DND-41 (cell line): ENCODE results near the gene RPL41.

Experiments
- ATAC-seq: fragments of 200-7000 bp; cut with Tn5 transposase; 3 replicates; pipeline ENCODE4 v1.9.1; 2021; ENCODE audit warnings: low read depth; ENCODE audit not compliant: insufficient read depth
- DNase-seq: peaks from one replicate; pipeline ENCODE4 v3.0.0-alpha.2; 2020
- H2AFZ ChIP-seq: 2 replicates; pipeline ENCODE4 v1.6.0; 2012; ENCODE audit warnings: low read depth, low read length
- H3K27ac ChIP-seq: 2 replicates; pipeline ENCODE4 v1.5.1; 2012; ENCODE audit warnings: low read length, inconsistent platforms
- H3K27me3 ChIP-seq: fragments of 200-600 bp; sonication (generic); 2 replicates; pipeline ENCODE4 v1.6.0; 2012; ENCODE audit warnings: low read length, mild to moderate bottlenecking, inconsistent platforms; ENCODE audit not compliant: insufficient read depth, poor library complexity
- H3K36me3 ChIP-seq: 2 replicates; pipeline ENCODE4 v1.5.1; 2012; ENCODE audit warnings: low read length, inconsistent platforms; ENCODE audit not compliant: insufficient read depth
- H3K4me1 ChIP-seq: 2 replicates; pipeline ENCODE4 v1.5.1; 2012; ENCODE audit warnings: mild to moderate bottlenecking, low read length; ENCODE audit not compliant: insufficient read depth
- H3K4me2 ChIP-seq: 2 replicates; pipeline ENCODE4 v1.6.0; 2012; ENCODE audit warnings: mild to moderate bottlenecking, moderate library complexity, low read length, inconsistent platforms; ENCODE audit not compliant: insufficient read depth
- H3K4me3 ChIP-seq, 2 experiments: fragments of 200-600 bp in 1 of 2; shearing (Covaris generic) in 1 of 2; 2 replicates each; pipeline ENCODE4 v1.5.1; 2012 to 2016; ENCODE audit warnings: inconsistent platforms in 2 of 2, low read length in 2 of 2, mild to moderate bottlenecking in 2 of 2, low read depth in 1 of 2, moderate library complexity in 1 of 2
- H3K79me2 ChIP-seq: 2 replicates; pipeline ENCODE4 v1.6.0; 2012; ENCODE audit warnings: low read length, inconsistent platforms; ENCODE audit not compliant: insufficient read depth
- H3K9ac ChIP-seq: 2 replicates; pipeline ENCODE4 v1.6.0; 2012; ENCODE audit warnings: low read depth, mild to moderate bottlenecking, inconsistent platforms, low read length, moderate library complexity
- H3K9me3 ChIP-seq: 2 replicates; pipeline ENCODE4 v1.5.1; 2012; ENCODE audit warnings: low read length, moderate library complexity, mild to moderate bottlenecking, inconsistent platforms; ENCODE audit not compliant: insufficient read depth, severe bottlenecking
- H4K20me1 ChIP-seq: 2 replicates; pipeline ENCODE4 v1.6.0; 2012; ENCODE audit warnings: low read length; ENCODE audit not compliant: insufficient read depth
- CTCF ChIP-seq: IDR thresholded peaks from 2 replicates; pipeline ENCODE4 v1.5.1; 2012; ENCODE audit warnings: borderline replicate concordance, low read length, moderate library complexity, mild to moderate bottlenecking; ENCODE audit not compliant: poor library complexity, severe bottlenecking; ENCODE audit errors: extremely low read depth
- EZH2 ChIP-seq: IDR thresholded peaks from 3 replicates; pipeline ENCODE4 v1.6.1; 2012; ENCODE audit warnings: borderline replicate concordance, low read depth, mild to moderate bottlenecking, moderate library complexity, low read length, inconsistent platforms; ENCODE audit not compliant: severe bottlenecking

The RPL41 gene

GRCh38 chr12:56159482-56160192 lies 43.2 kb downstream of the RPL41 start:
- Histone ChIP-seq H3K9ac (peak overlapping the region; percentile 89), H3K4me3 (peak overlapping the region; percentile 67 to 69; a peak in 3 of 4 replicates), H3K36me3 (peaks cover 67% of the 10 kb centered on the region), H3K9me3 (no peaks in the 10 kb centered on the region), H2AFZ (no peak overlapping the region), H3K4me1 (peaks cover 58% of the 10 kb centered on the region), H3K27ac (peak overlapping the region; percentile 89), H3K27me3 (no peaks in the 10 kb centered on the region), H3K79me2 (peaks cover 60% of the 10 kb centered on the region), H3K4me2 (peak overlapping the region; percentile 78), H4K20me1 (peaks cover 13% of the 10 kb centered on the region)
- TF ChIP-seq CTCF (no peak), EZH2 (no peak)
- ATAC-seq: no peak
- DNase-seq: no peak

GRCh38 chr12:56160193-56160763 lies 43.8 kb downstream of the RPL41 start:
- ATAC-seq (no peak; the same call in 2 of the 3 replicates), DNase-seq (peak; percentile 49)
- Histone ChIP-seq H3K9ac (peak overlapping the region; percentile 89), H3K36me3 (peaks cover 67% of the 10 kb centered on the region), H4K20me1 (peaks cover 13% of the 10 kb centered on the region), H3K79me2 (peaks cover 58% of the 10 kb centered on the region), H3K4me1 (peaks cover 53% of the 10 kb centered on the region), H2AFZ (no peak overlapping the region), H3K27me3 (no peaks in the 10 kb centered on the region), H3K4me3 (peak overlapping the region in 1 of 2 experiments; percentile 69; a peak in 2 of 4 replicates), H3K9me3 (no peaks in the 10 kb centered on the region), H3K27ac (peak overlapping the region; percentile 89), H3K4me2 (peak overlapping the region; percentile 78)
- no peak for TF ChIP-seq EZH2
- TF ChIP-seq CTCF: peak; percentile 1

GRCh38 chr12:56160894-56161689 lies 44.7 kb downstream of the RPL41 start:
- Histone ChIP-seq H3K79me2 (peaks cover 55% of the 10 kb centered on the region), H3K9me3 (no peaks in the 10 kb centered on the region), H3K4me3 (peak overlapping the region in 1 of 2 experiments; percentile 69; a peak in 2 of 4 replicates), H2AFZ (no peak overlapping the region), H3K4me1 (peaks cover 48% of the 10 kb centered on the region), H3K9ac (peak overlapping the region; percentile 89; the same call in 1 of the 2 replicates), H4K20me1 (peaks cover 13% of the 10 kb centered on the region), H3K4me2 (peak overlapping the region; percentile 78), H3K27ac (peak overlapping the region; percentile 58), H3K36me3 (peaks cover 67% of the 10 kb centered on the region), H3K27me3 (no peaks in the 10 kb centered on the region)
- no peak for TF ChIP-seq EZH2
- TF ChIP-seq CTCF: no peak
- no peak for ATAC-seq
- DNase-seq: no peak
